Neural cell (in vitro differentiated cells): ENCODE measurements around the gene ANKS1B. TPM values are rescaled to one million over a fixed set of nuclear protein-coding genes. Genes with fewer than 3 reads are reported as not detected.

Experiments used
- H2AFZ ChIP-seq: fragments of 200-600, 300-800 bp; sonication (generic), shearing (Covaris generic); 2 replicates; pipeline ENCODE4 v1.6.0; 2014; ENCODE audit warnings: low read depth, mild to moderate bottlenecking, antibody characterized with exemption, low read length, moderate library complexity
- H3F3A ChIP-seq: fragments of 200-600 bp; shearing (Covaris generic); 2 replicates; pipeline ENCODE4 v1.6.1; 2016; ENCODE audit warnings: mild to moderate bottlenecking, moderate library complexity, mixed read lengths, antibody characterized with exemption, low read length; ENCODE audit not compliant: insufficient read depth, poor library complexity, severe bottlenecking
- H3K27ac ChIP-seq: fragments of 200-600, 300-800 bp; sonication (generic), shearing (Covaris generic); 2 replicates; pipeline ENCODE4 v1.5.1; 2014; ENCODE audit warnings: mild to moderate bottlenecking, low read length, moderate library complexity
- H3K27me3 ChIP-seq: fragments of 300-800, 200-600 bp; sonication (generic), shearing (Covaris generic); 2 replicates; pipeline ENCODE4 v1.6.0; 2014; ENCODE audit warnings: mild to moderate bottlenecking, low read depth, low read length, moderate library complexity; ENCODE audit not compliant: insufficient read depth
- H3K36me3 ChIP-seq: fragments of 300-800, 200-600 bp; sonication (generic), shearing (Covaris generic); 2 replicates; pipeline ENCODE4 v1.5.1; 2014; ENCODE audit warnings: mild to moderate bottlenecking, antibody characterized with exemption, low read length, moderate library complexity; ENCODE audit not compliant: insufficient read depth
- H3K4me2 ChIP-seq: fragments of 300-800, 200-600 bp; sonication (generic), shearing (Covaris generic); 2 replicates; pipeline ENCODE4 v1.6.0; 2014; ENCODE audit warnings: mild to moderate bottlenecking, low read length
- H3K4me3 ChIP-seq: fragments of 300-800, 200-600 bp; sonication (generic), shearing (Covaris generic); 2 replicates; pipeline ENCODE4 v1.5.1; 2014; ENCODE audit warnings: mild to moderate bottlenecking, low read length, moderate library complexity
- H3K79me2 ChIP-seq: fragments of 200-600 bp; shearing (Covaris generic); replicated peaks from 2 replicates; pipeline ENCODE4 v1.6.0; 2014; ENCODE audit warnings: mild to moderate bottlenecking, low read length, moderate library complexity; ENCODE audit not compliant: insufficient read depth
- H3K9ac ChIP-seq: fragments of 300-800, 200-600 bp; sonication (generic), shearing (Covaris generic); 2 replicates; pipeline ENCODE4 v1.6.1; 2016; ENCODE audit warnings: mild to moderate bottlenecking, low read length, mixed read lengths
- H3K9me2 ChIP-seq: fragments of 200-600 bp; shearing (Covaris generic); 2 replicates; pipeline ENCODE4 v1.6.1; 2016; ENCODE audit warnings: mild to moderate bottlenecking, low read length, mixed read lengths; ENCODE audit not compliant: insufficient read depth
- H3K9me3 ChIP-seq: fragments of 200-600, 300-800 bp; sonication (generic), shearing (Covaris generic); 2 replicates; pipeline ENCODE4 v1.6.1; 2016; ENCODE audit warnings: mild to moderate bottlenecking, mixed run types, low read length, moderate library complexity, mixed read lengths
- H4K20me1 ChIP-seq: fragments of 200-600 bp; shearing (Covaris generic); 2 replicates; pipeline ENCODE4 v1.6.1; 2016; ENCODE audit warnings: mild to moderate bottlenecking, mixed run types; ENCODE audit not compliant: insufficient read depth
- EP300 ChIP-seq: fragments of 450-650 bp; conservative IDR thresholded peaks from 2 replicates; pipeline ENCODE4 v1.6.1; 2014; ENCODE audit warnings: antibody characterized with exemption, mild to moderate bottlenecking, moderate library complexity; ENCODE audit not compliant: poor library complexity, severe bottlenecking
- EZH2 ChIP-seq: fragments of 200-600, 300-800 bp; shearing (Covaris generic), sonication (generic); IDR thresholded peaks from 2 replicates; pipeline ENCODE4 v1.6.1; 2014; ENCODE audit warnings: antibody characterized with exemption, low read length, borderline replicate concordance, mild to moderate bottlenecking; ENCODE audit not compliant: insufficient read depth, poor library complexity, severe bottlenecking
- MXI1 ChIP-seq: fragments of 450-650 bp; conservative IDR thresholded peaks from 2 replicates; pipeline ENCODE4 v1.6.1; 2014; ENCODE audit warnings: antibody characterized with exemption, mild to moderate bottlenecking; ENCODE audit not compliant: poor library complexity, severe bottlenecking
- POLR2AphosphoS5 ChIP-seq: IDR thresholded peaks from 2 replicates; pipeline ENCODE4 v1.6.1; 2012
- RAD21 ChIP-seq: fragments of 450-650 bp; conservative IDR thresholded peaks from 2 replicates; pipeline ENCODE4 v1.6.1; 2014; ENCODE audit warnings: antibody characterized with exemption, mild to moderate bottlenecking, moderate library complexity
- SMC3 ChIP-seq: fragments of 450-650 bp; conservative IDR thresholded peaks from 2 replicates; pipeline ENCODE4 v1.6.1; 2014; ENCODE audit warnings: antibody characterized with exemption, mild to moderate bottlenecking, moderate library complexity; ENCODE audit not compliant: poor library complexity
- TAF1 ChIP-seq: IDR thresholded peaks from 2 replicates; pipeline ENCODE4 v1.6.1; 2012; ENCODE audit warnings: low read depth
- polyA plus RNA-seq: library from polyadenylated mRNA; depleted of rRNA; stranded (reverse); fragments of >200 nt; gene quantifications from 2 replicates; pipeline ENCODE4 v1.2.3, GENCODE V29; 2014
- TF ChIP-seq, protein P1 (sequence below): fragments of 450-650 bp; IDR thresholded peaks from 2 replicates; pipeline ENCODE4 v1.5.1; 2014; ENCODE audit warnings: antibody characterized with exemption, mild to moderate bottlenecking, moderate library complexity; ENCODE audit not compliant: poor library complexity, severe bottlenecking
- TF ChIP-seq, protein P2 (sequence below): IDR thresholded peaks from 2 replicates; pipeline ENCODE4 v1.6.1; 2012; ENCODE audit warnings: borderline replicate concordance

ANKS1B gene
- polyA plus RNA-seq, 1 donor from 2014 or later: 65.6 TPM

DNA sequence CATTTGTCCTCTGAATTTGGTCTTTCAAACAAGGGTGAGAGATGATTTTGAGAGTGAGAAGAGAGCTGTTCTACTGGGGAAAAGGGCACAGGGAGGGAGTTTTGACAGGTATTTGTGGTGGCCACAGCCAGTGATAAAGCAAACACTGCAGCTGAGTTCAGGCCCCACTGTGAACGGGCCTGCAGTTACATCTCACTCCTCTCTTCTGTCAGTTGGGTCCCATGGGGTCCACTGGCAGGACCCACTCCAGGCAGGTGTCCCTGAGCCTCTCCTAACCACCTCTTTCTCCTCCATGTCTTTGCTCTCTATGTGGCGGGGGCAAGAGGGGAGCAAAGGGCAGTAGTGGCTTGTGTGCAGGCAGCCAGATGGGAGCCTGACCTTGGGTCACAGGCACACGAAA, 1044.8 kb downstream of the ANKS1B start:
- Histone ChIP-seq H3K9me3 (no peaks in the 10 kb centered on the region), H3K27ac (no peak overlapping the region)

DNA sequence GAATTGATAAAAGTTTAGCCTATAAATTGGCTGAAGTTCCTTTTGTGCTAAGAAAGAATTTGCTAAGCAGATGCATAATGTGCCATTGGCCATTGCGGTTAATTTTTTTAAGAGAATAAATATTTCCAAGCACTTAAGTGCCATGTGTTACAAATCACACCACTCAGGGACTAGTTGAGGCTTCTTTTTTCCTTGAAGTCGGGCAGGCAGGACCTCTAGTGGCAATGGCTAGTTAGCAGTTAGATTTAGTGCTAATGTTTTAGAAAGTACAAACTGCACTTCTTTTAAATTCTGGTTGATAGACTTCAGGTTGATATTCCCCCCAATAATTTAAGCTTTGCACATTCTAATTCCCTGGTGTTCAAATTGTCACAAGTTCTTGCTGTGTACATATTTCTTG, 1045.4 kb downstream of the ANKS1B start:
- TF ChIP-seq SMC3 (peak; percentile 68), RAD21 (peak; percentile 68), EZH2 (no peak)
- TF ChIP-seq, protein P1, sequence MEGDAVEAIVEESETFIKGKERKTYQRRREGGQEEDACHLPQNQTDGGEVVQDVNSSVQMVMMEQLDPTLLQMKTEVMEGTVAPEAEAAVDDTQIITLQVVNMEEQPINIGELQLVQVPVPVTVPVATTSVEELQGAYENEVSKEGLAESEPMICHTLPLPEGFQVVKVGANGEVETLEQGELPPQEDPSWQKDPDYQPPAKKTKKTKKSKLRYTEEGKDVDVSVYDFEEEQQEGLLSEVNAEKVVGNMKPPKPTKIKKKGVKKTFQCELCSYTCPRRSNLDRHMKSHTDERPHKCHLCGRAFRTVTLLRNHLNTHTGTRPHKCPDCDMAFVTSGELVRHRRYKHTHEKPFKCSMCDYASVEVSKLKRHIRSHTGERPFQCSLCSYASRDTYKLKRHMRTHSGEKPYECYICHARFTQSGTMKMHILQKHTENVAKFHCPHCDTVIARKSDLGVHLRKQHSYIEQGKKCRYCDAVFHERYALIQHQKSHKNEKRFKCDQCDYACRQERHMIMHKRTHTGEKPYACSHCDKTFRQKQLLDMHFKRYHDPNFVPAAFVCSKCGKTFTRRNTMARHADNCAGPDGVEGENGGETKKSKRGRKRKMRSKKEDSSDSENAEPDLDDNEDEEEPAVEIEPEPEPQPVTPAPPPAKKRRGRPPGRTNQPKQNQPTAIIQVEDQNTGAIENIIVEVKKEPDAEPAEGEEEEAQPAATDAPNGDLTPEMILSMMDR: peak; percentile 63
- no peak overlapping the region for H2AFZ ChIP-seq
- H3K27ac ChIP-seq: no peak overlapping the region
- H3K79me2 ChIP-seq: no peaks in the 10 kb centered on the region
- H3F3A ChIP-seq: no peaks in the 10 kb centered on the region
- no peaks in the 10 kb centered on the region for H3K9me3 ChIP-seq
- no peak overlapping the region for H3K4me3 ChIP-seq
- H3K36me3 ChIP-seq: no peaks in the 10 kb centered on the region
- no peaks in the 10 kb centered on the region for H3K27me3 ChIP-seq
- no peak overlapping the region for H3K9ac ChIP-seq
- H3K4me2 ChIP-seq: no peak overlapping the region
- H3K9me2 ChIP-seq: no peaks in the 10 kb centered on the region
- no peaks in the 10 kb centered on the region for H4K20me1 ChIP-seq

More for the DNA sequence above, 1044.8 kb downstream of the ANKS1B start:
- Histone ChIP-seq H3K9ac (no peak overlapping the region), H4K20me1 (no peaks in the 10 kb centered on the region), H3K27me3 (no peaks in the 10 kb centered on the region), H3K79me2 (no peaks in the 10 kb centered on the region), H3K36me3 (no peaks in the 10 kb centered on the region), H3K9me2 (no peaks in the 10 kb centered on the region), H3K4me2 (no peak overlapping the region), H2AFZ (no peak overlapping the region), H3F3A (no peaks in the 10 kb centered on the region), H3K4me3 (no peak overlapping the region)
- TF ChIP-seq MXI1: no peak

DNA sequence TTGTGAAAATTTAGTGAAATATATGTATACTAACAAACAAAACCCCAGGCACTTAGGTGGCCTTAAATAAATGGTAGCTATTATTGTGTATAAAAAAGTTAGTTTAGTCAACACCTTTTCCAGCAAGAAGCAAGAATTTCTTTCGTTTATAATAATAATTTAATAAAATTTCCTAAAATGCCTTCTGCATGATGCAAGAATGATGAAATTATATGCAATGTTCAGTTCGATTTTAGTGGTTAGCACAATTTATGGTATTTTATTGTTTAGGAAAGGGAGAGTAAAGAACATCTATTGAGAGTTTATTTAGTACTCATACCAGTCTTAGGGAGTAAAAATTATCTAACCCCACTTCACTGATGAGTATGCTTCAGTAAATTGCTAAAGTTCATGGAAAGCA, 1048.9 kb downstream of the ANKS1B start:
- H3K36me3 ChIP-seq: no peaks in the 10 kb centered on the region
- H3K9me2 ChIP-seq: no peaks in the 10 kb centered on the region
- no peaks in the 10 kb centered on the region for H4K20me1 ChIP-seq
- H3K4me3 ChIP-seq: no peak overlapping the region
- H3K27ac ChIP-seq: no peak overlapping the region
- H3K27me3 ChIP-seq: no peaks in the 10 kb centered on the region
- no peaks in the 10 kb centered on the region for H3K79me2 ChIP-seq
- no peak overlapping the region for H2AFZ ChIP-seq
- no peaks in the 10 kb centered on the region for H3F3A ChIP-seq
- H3K9me3 ChIP-seq: no peaks in the 10 kb centered on the region
- no peak overlapping the region for H3K9ac ChIP-seq
- no peak overlapping the region for H3K4me2 ChIP-seq
- TF ChIP-seq MXI1 (no peak), POLR2AphosphoS5 (no peak), EP300 (no peak), SMC3 (no peak), RAD21 (no peak), TAF1 (no peak), EZH2 (no peak)
- TF ChIP-seq, protein P2, sequence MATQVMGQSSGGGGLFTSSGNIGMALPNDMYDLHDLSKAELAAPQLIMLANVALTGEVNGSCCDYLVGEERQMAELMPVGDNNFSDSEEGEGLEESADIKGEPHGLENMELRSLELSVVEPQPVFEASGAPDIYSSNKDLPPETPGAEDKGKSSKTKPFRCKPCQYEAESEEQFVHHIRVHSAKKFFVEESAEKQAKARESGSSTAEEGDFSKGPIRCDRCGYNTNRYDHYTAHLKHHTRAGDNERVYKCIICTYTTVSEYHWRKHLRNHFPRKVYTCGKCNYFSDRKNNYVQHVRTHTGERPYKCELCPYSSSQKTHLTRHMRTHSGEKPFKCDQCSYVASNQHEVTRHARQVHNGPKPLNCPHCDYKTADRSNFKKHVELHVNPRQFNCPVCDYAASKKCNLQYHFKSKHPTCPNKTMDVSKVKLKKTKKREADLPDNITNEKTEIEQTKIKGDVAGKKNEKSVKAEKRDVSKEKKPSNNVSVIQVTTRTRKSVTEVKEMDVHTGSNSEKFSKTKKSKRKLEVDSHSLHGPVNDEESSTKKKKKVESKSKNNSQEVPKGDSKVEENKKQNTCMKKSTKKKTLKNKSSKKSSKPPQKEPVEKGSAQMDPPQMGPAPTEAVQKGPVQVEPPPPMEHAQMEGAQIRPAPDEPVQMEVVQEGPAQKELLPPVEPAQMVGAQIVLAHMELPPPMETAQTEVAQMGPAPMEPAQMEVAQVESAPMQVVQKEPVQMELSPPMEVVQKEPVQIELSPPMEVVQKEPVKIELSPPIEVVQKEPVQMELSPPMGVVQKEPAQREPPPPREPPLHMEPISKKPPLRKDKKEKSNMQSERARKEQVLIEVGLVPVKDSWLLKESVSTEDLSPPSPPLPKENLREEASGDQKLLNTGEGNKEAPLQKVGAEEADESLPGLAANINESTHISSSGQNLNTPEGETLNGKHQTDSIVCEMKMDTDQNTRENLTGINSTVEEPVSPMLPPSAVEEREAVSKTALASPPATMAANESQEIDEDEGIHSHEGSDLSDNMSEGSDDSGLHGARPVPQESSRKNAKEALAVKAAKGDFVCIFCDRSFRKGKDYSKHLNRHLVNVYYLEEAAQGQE: no peak
- TF ChIP-seq, protein P1: no peak
